Bronchial epithelial cell (primary cell): ENCODE data around the gene MEOX1. TPM values are rescaled to one million over a fixed set of nuclear protein-coding genes. Genes with fewer than 3 reads are reported as not detected.

Source experiments
- DNase-seq: peaks from one replicate; pipeline ENCODE4 v3.0.0-alpha.2; 2010; ENCODE audit warnings: low read depth
- FAIRE-seq: peaks from 2 replicates; lab custom pipeline; 2011; peaks lifted over from hg19 to GRCh38; lab: Jason Lieb, UNC
- H3K27me3 ChIP-seq: 2 replicates; pipeline ENCODE4 v1.5.1; 2011; ENCODE audit warnings: low read length; ENCODE audit not compliant: control insufficient read depth, insufficient read depth
- H3K36me3 ChIP-seq: 2 replicates; pipeline ENCODE4 v1.5.1; 2011; ENCODE audit warnings: low read length; ENCODE audit not compliant: control insufficient read depth, insufficient read depth
- H3K4me3 ChIP-seq: 2 replicates; pipeline ENCODE4 v1.5.1; 2011; ENCODE audit warnings: mild to moderate bottlenecking, low read depth, low read length, control low read depth
- CTCF ChIP-seq: IDR thresholded peaks from 2 replicates; pipeline ENCODE4 v1.5.1; 2011; ENCODE audit warnings: mild to moderate bottlenecking, moderate library complexity, low read length, control low read depth, inconsistent platforms; ENCODE audit not compliant: insufficient read depth, severe bottlenecking
- total RNA-seq: library from RNA; depleted of rRNA; stranded (reverse); fragments of >200 nt; gene quantifications from 2 replicates; pipeline ENCODE4 v1.2.1, GENCODE V29; 2014

MEOX1 gene
- total RNA-seq, 1 donor from 2014 or later = not detected

GRCh38 chr17:43631429-43631828 is 30.3 kb downstream of the MEOX1 start:
- no peak overlapping the region for H3K4me3 ChIP-seq
- TF ChIP-seq CTCF = no peak
- DNase-seq = no peak
- H3K27me3 ChIP-seq = no peaks in the 10 kb centered on the region
- H3K36me3 ChIP-seq = no peaks in the 10 kb centered on the region
- FAIRE-seq = no peak

GRCh38 chr17:43628089-43628650 is 33.6 kb downstream of the MEOX1 start:
- DNase-seq (no peak), FAIRE-seq (no peak)
- Histone ChIP-seq H3K27me3 (no peaks in the 10 kb centered on the region), H3K4me3 (no peak overlapping the region), H3K36me3 (no peaks in the 10 kb centered on the region)
- no peak for TF ChIP-seq CTCF

- no peaks in the 10 kb centered on the region for H3K27me3 ChIP-seq
- FAIRE-seq = no peak
- TF ChIP-seq CTCF = no peak
- DNase-seq = no peak
- H3K36me3 ChIP-seq = no peaks in the 10 kb centered on the region
- no peak overlapping the region for H3K4me3 ChIP-seq
These were observed 34.1 kb downstream of the MEOX1 start for GRCh38 chr17:43627653-43628052.

- H3K27me3 ChIP-seq = no peaks in the 10 kb centered on the region
- H3K36me3 ChIP-seq = no peaks in the 10 kb centered on the region
- no peak for DNase-seq
- no peak overlapping the region for H3K4me3 ChIP-seq
- TF ChIP-seq CTCF = no peak
- no peak for FAIRE-seq
These were observed 35.7 kb downstream of the MEOX1 start for GRCh38 chr17:43626023-43626422.

- no peak for TF ChIP-seq CTCF
- DNase-seq = no peak
- H3K4me3 ChIP-seq = no peak overlapping the region
- no peak for FAIRE-seq
- H3K36me3 ChIP-seq = no peaks in the 10 kb centered on the region
- no peaks in the 10 kb centered on the region for H3K27me3 ChIP-seq
These were observed 36.1 kb downstream of the MEOX1 start for GRCh38 chr17:43625606-43626005.

- FAIRE-seq (no peak), DNase-seq (no peak)
- no peaks in the 10 kb centered on the region for H3K36me3 ChIP-seq
- no peaks in the 10 kb centered on the region for H3K27me3 ChIP-seq
- no peak for TF ChIP-seq CTCF
- no peak overlapping the region for H3K4me3 ChIP-seq
These were observed 41.1 kb downstream of the MEOX1 start for GRCh38 chr17:43620581-43620980.
